Endothelial cell of umbilical vein (primary cell): ENCODE measurements around the gene ILF2. TPM values are rescaled to one million over a fixed set of nuclear protein-coding genes. Genes with fewer than 3 reads are reported as not detected.

ENCODE experiments used
- BruUV-seq: library from RNA; stranded (reverse); fragments of 400-500 nt; replicated peaks from 2 replicates; lab custom pipeline; 2021; lab: Mats Ljungman, UMichigan
- CTCF ChIA-PET: fragments of 300-600, 350-600 bp; sonication (Branson Sonifier 250); formaldehyde crosslinking; loops from one replicate; lab custom pipeline; 2021; ENCODE audit warnings: antibody characterized with exemption, inconsistent platforms; lab: Charles Lee
- POLR2A ChIA-PET: fragments of 300-600, 350-600 bp; sonication (Branson Sonifier 250); formaldehyde crosslinking; loops from one replicate; lab custom pipeline; 2021; ENCODE audit warnings: antibody characterized with exemption, inconsistent platforms; lab: Charles Lee
- DNase-seq: peaks from one replicate; pipeline ENCODE4 v3.0.0-alpha.2; 2011; ENCODE audit warnings: low read depth, low spot score
- FAIRE-seq: peaks from 2 replicates; lab custom pipeline; 2011; peaks lifted over from hg19 to GRCh38; lab: Jason Lieb, UNC
- H2AFZ ChIP-seq: 2 replicates; pipeline ENCODE4 v1.6.0; 2012; ENCODE audit warnings: low read depth, low read length, control low read depth, inconsistent platforms
- H3K27ac ChIP-seq: 2 replicates; pipeline ENCODE4 v1.5.1; 2011; ENCODE audit warnings: low read depth, mild to moderate bottlenecking, control low read depth, low read length, moderate library complexity; ENCODE audit not compliant: insufficient read depth
- H3K27me3 ChIP-seq, 2 experiments: 2 replicates each; pipeline versions ENCODE4 v1.6.0 to v1.6.1; 2011; ENCODE audit warnings: low read length in 2 of 2, mixed read lengths in 1 of 2; ENCODE audit not compliant: control insufficient read depth in 2 of 2, insufficient read depth in 2 of 2
- H3K36me3 ChIP-seq, 2 experiments: 2 replicates in 1 of 2; 3 replicates in 1 of 2; pipeline ENCODE4 v1.5.1; 2011; ENCODE audit warnings: low read length in 2 of 2, mild to moderate bottlenecking in 1 of 2, moderate library complexity in 1 of 2; ENCODE audit not compliant: control insufficient read depth in 2 of 2, insufficient read depth in 2 of 2; ENCODE audit errors: extremely low read depth in 1 of 2
- H3K4me1 ChIP-seq: 3 replicates; pipeline ENCODE4 v1.5.1; 2011; ENCODE audit warnings: mild to moderate bottlenecking, low read length; ENCODE audit not compliant: control insufficient read depth, insufficient read depth; ENCODE audit errors: extremely low read depth
- H3K4me2 ChIP-seq: 2 replicates; pipeline ENCODE4 v1.6.1; 2011; ENCODE audit warnings: low read length, control low read depth, mixed read lengths; ENCODE audit not compliant: insufficient read depth
- H3K4me3 ChIP-seq, 3 experiments: fragments of 200-600 bp in 1 of 3; sonication (generic), shearing (Covaris generic) in 1 of 3; replicated peaks in 1 of 3; 2 replicates each; pipeline ENCODE4 v1.5.1; 2011 to 2016; ENCODE audit warnings: control low read depth in 3 of 3, low read length in 3 of 3, mild to moderate bottlenecking in 2 of 3, inconsistent platforms in 1 of 3, low read depth in 1 of 3, moderate library complexity in 1 of 3; ENCODE audit not compliant: insufficient read depth in 1 of 3
- H3K79me2 ChIP-seq: 2 replicates; pipeline ENCODE4 v1.6.0; 2012; ENCODE audit warnings: low read length, inconsistent platforms; ENCODE audit not compliant: control insufficient read depth, insufficient read depth
- H3K9ac ChIP-seq: replicated peaks from 2 replicates; pipeline ENCODE3; 2011; ENCODE audit warnings: low read length, control low read depth; ENCODE audit not compliant: insufficient read depth; ENCODE audit errors: extremely low read depth
- H3K9me1 ChIP-seq: replicated peaks from 3 replicates; pipeline ENCODE4 v1.6.0; 2011; ENCODE audit warnings: mild to moderate bottlenecking, low read length; ENCODE audit not compliant: control insufficient read depth, insufficient read depth; ENCODE audit errors: extremely low read depth
- H3K9me3 ChIP-seq: replicated peaks from 2 replicates; pipeline ENCODE4 v1.5.1; 2012; ENCODE audit warnings: low read length, inconsistent platforms; ENCODE audit not compliant: control insufficient read depth, insufficient read depth
- H4K20me1 ChIP-seq: replicated peaks from 2 replicates; pipeline ENCODE3; 2011; ENCODE audit warnings: mild to moderate bottlenecking, low read length; ENCODE audit not compliant: control insufficient read depth, insufficient read depth; ENCODE audit errors: extremely low read depth
- EZH2 ChIP-seq: IDR thresholded peaks from 2 replicates; pipeline ENCODE4 v1.6.1; 2012; ENCODE audit warnings: borderline replicate concordance, low read depth, mild to moderate bottlenecking, moderate library complexity, low read length, inconsistent platforms; ENCODE audit not compliant: severe bottlenecking
- FOS ChIP-seq: IDR thresholded peaks from 2 replicates; pipeline ENCODE4 v1.6.1; 2011; ENCODE audit warnings: mild to moderate bottlenecking, low read length, moderate library complexity, borderline replicate concordance; ENCODE audit not compliant: insufficient read depth
- GATA2 ChIP-seq: IDR thresholded peaks from 2 replicates; pipeline ENCODE4 v1.7.0; 2011; ENCODE audit warnings: low read depth, mild to moderate bottlenecking, moderate library complexity, mixed read lengths, low read length; ENCODE audit not compliant: insufficient read length, insufficient read depth
- JUN ChIP-seq: IDR thresholded peaks from 2 replicates; pipeline ENCODE4 v1.6.1; 2011; ENCODE audit warnings: borderline replicate concordance, low read depth; ENCODE audit not compliant: insufficient read length, insufficient read depth
- MYC ChIP-seq: IDR thresholded peaks from one replicate; pipeline ENCODE4 v1.6.1; 2011; ENCODE audit warnings: mild to moderate bottlenecking, low read depth, low read length
- POLR2A ChIP-seq: IDR thresholded peaks from 2 replicates; pipeline ENCODE4 v1.6.1; 2012; ENCODE audit warnings: low read depth, mild to moderate bottlenecking, control low read depth, low read length
- POLR2AphosphoS5 ChIP-seq: IDR thresholded peaks from 2 replicates; pipeline ENCODE4 v1.6.1; 2012; ENCODE audit warnings: low read depth, mild to moderate bottlenecking, control low read depth, low read length, moderate library complexity; ENCODE audit not compliant: insufficient read depth
- dilution Hi-C: fragments of 300-500 bp; cut with MboI; formaldehyde crosslinking; loops from one replicate; pipeline ENCODE4 v1.15.0; 2019; ENCODE audit warnings: low sequenced_read_pairs; ENCODE audit not compliant: extremely low pct_ligation_motif_present
- intact Hi-C: fragments of 100-400 bp; cut with micrococcal nuclease; formaldehyde crosslinking; loops from one replicate; pipeline ENCODE4 v1.10.0; 2022
- polyA plus RNA-seq, 4 experiments: library from polyadenylated mRNA; depleted of rRNA in 3 of 4; stranded (reverse) in 3 of 4; unstranded in 1 of 4; fragments of >200 nt; gene quantifications; 2 replicates each; pipeline versions ENCODE4 v1.2.1 to v1.2.3, GENCODE V29; 2011 to 2012; ENCODE audit warnings: missing spikeins in 1 of 4
- total RNA-seq: library from RNA; stranded (reverse); gene quantifications from 2 replicates; pipeline ENCODE4 v1.2.3, GENCODE V29; 2021
- TF ChIP-seq, protein P1 (sequence below): IDR thresholded peaks from 2 replicates; pipeline ENCODE4 v1.6.1; 2011; ENCODE audit not compliant: insufficient read depth, insufficient read length
- TF ChIP-seq, protein P2 (sequence below), 2 donors: IDR thresholded peaks; 1 replicate in 1 of 2; 2 replicates in 1 of 2; pipeline ENCODE4 v1.5.1; 2011; ENCODE audit warnings: low read length in 2 of 2, mild to moderate bottlenecking in 2 of 2, moderate library complexity in 2 of 2, control low read depth in 1 of 2, inconsistent platforms in 1 of 2, low read depth in 1 of 2; ENCODE audit not compliant: insufficient read depth in 1 of 2; ENCODE audit errors: extremely low read depth in 1 of 2

Gene ILF2
- total and polyA plus RNA-seq, 2 donors (not counting 3 experiments of a cell fraction or from before 2014, with no cell fraction given), result 271 to 303 TPM

DNA sequence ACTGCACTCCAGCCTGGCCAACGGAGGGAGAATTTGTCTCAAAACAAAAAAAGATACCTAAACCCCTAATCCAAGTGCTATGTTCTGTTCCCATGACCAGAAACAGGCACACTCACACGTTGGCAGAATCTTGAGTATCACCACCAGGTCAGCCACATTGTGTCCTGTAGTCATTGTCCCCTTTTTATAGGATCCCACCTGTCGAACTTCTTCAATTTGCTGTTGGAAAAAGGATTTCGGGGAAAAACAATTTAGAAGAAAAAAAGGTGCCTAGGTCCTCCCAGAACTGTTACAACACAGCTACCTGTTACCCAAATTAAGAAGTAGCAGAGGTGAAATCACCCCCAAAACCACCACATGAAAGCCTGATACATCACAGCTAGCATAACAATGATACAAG lies 3.4 kb downstream of the ILF2 start:
- dilution Hi-C loops (no loop called here), intact Hi-C loops (no loop called here)
- FAIRE-seq (no peak), DNase-seq (no peak)
- peaks cover 40 to 48% of the 10 kb centered on the region in 2 experiments for H3K36me3 ChIP-seq
- ChIA-PET CTCF (interaction anchor here (0.7 kb wide), 1 partner anchor 40 kb away, joined by 3 read pairs; the partner anchor contains the start of gene S100A13), POLR2A (interaction anchor here (1.0 kb wide), 1 partner anchor 40 kb away, joined by 3 read pairs; the partner anchor contains the start of gene S100A13)
- no peaks in the 10 kb centered on the region for H3K9me1 ChIP-seq
- no peaks in the 10 kb centered on the region for H4K20me1 ChIP-seq
- H3K79me2 ChIP-seq, result peaks cover 36% of the 10 kb centered on the region
- peaks cover 11% of the 10 kb centered on the region for H3K4me1 ChIP-seq
- no peaks in the 10 kb centered on the region for H3K9me3 ChIP-seq
- no peaks in the 10 kb centered on the region for H3K27me3 ChIP-seq
- H3K9ac ChIP-seq, result no peak overlapping the region
- BruUV-seq, result no TSS peak
- TF ChIP-seq GATA2 (no peak), MYC (no peak), POLR2A (no peak), JUN (no peak), POLR2AphosphoS5 (no peak)
- TF ChIP-seq, protein P1, sequence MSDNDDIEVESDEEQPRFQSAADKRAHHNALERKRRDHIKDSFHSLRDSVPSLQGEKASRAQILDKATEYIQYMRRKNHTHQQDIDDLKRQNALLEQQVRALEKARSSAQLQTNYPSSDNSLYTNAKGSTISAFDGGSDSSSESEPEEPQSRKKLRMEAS, result no peak
- no peak overlapping the region for H2AFZ ChIP-seq
- no peak overlapping the region for H3K4me2 ChIP-seq
- no peak overlapping the region for H3K27ac ChIP-seq
- H3K4me3 ChIP-seq, result no peak overlapping the region

DNA sequence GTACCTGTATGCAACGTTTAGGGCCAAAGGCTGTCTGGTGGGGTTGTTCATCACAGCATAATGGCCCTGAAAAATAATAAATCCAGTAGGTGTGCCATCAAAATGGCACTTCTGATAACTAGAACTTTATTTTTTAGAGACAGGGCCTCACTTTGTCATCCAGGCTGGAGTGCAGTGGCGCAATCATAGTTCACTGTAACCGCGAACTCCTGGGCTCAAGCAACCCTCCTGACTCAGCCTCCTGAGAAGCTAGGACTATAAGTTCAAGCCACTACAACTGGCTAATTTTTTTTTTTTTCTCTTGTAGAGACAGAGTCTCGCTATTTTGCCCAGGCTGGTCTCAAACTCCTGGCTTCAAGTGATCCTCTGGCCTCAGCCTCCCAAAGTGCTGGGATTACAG lies 7.6 kb downstream of the ILF2 start:
- ChIA-PET POLR2A (interaction anchor here (0.9 kb wide), 1 partner anchor 29 kb away, joined by 3 read pairs; the partner anchor contains the start of gene CHTOP), CTCF (interaction anchor here (3.2 kb wide), 1 partner anchor 91 kb away, joined by 12 read pairs; no protein-coding TSS in a partner anchor)
- Histone ChIP-seq H3K9ac (no peak overlapping the region), H3K36me3 (peaks cover 44 to 49% of the 10 kb centered on the region in 2 experiments), H3K27me3 (no peaks in the 10 kb centered on the region), H3K4me2 (no peak overlapping the region), H3K27ac (no peak overlapping the region), H3K4me1 (peaks cover 7% of the 10 kb centered on the region), H3K9me1 (no peaks in the 10 kb centered on the region), H3K79me2 (peaks cover 24% of the 10 kb centered on the region), H3K9me3 (no peaks in the 10 kb centered on the region), H2AFZ (no peak overlapping the region), H4K20me1 (no peaks in the 10 kb centered on the region), H3K4me3 (no peak overlapping the region)
- dilution Hi-C loops (no loop called here), intact Hi-C loops (no loop called here)
- DNase-seq, result no peak
- no peak for FAIRE-seq
- no peak for TF ChIP-seq FOS
- no peak for TF ChIP-seq POLR2A
- no peak for TF ChIP-seq GATA2
- no peak for TF ChIP-seq EZH2
- TF ChIP-seq, protein P1, result no peak
- TF ChIP-seq JUN, result no peak
- TF ChIP-seq, protein P2, sequence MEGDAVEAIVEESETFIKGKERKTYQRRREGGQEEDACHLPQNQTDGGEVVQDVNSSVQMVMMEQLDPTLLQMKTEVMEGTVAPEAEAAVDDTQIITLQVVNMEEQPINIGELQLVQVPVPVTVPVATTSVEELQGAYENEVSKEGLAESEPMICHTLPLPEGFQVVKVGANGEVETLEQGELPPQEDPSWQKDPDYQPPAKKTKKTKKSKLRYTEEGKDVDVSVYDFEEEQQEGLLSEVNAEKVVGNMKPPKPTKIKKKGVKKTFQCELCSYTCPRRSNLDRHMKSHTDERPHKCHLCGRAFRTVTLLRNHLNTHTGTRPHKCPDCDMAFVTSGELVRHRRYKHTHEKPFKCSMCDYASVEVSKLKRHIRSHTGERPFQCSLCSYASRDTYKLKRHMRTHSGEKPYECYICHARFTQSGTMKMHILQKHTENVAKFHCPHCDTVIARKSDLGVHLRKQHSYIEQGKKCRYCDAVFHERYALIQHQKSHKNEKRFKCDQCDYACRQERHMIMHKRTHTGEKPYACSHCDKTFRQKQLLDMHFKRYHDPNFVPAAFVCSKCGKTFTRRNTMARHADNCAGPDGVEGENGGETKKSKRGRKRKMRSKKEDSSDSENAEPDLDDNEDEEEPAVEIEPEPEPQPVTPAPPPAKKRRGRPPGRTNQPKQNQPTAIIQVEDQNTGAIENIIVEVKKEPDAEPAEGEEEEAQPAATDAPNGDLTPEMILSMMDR (IDR thresholded peaks at IDR 0.05; ENCODE audit: extremely low read depth in 1 of 2, insufficient read depth in 1 of 2, low read depth in 1 of 2, low read length in 2 of 2), result no peak
- no peak for TF ChIP-seq POLR2AphosphoS5
- no peak for TF ChIP-seq MYC
- BruUV-seq, result no TSS peak
